HG03571 (cell line): ENCODE measurements around the gene KCNJ18.
"Not testable (repeated sequence)": the region's sequence is repeated elsewhere in the genome, so short reads cannot be mapped to it uniquely, and the experiment has no call there.

Experiments
- ATAC-seq: cut with Tn5 transposase; IDR thresholded peaks from one replicate; pipeline ENCODE4 v1.9.1; 2021; ENCODE audit not compliant: unreplicated experiment

KCNJ18 gene

GRCh38 chr17:21702029-21702428 is 9.7 kb downstream of the KCNJ18 start:
- not testable (repeated sequence) for ATAC-seq

DNA sequence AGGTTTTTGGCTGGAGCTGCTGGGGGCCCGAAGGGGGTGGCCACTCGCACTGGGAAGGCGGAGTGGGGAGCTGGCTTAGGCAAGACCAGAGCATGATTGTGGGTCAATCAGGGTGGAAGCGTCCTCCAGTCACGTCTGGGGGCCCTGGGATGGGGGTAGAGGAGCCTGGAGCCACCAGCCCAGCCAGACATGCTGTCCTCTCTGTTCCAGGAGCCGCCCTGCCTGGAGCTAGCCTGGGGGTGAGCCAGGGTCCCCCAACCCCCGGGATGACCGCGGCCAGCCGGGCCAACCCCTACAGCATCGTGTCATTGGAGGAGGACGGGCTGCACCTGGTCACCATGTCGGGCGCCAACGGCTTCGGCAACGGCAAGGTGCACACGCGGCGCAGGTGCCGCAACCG is 10.2 kb downstream of the KCNJ18 start:
- not testable (repeated sequence) for ATAC-seq

DNA sequence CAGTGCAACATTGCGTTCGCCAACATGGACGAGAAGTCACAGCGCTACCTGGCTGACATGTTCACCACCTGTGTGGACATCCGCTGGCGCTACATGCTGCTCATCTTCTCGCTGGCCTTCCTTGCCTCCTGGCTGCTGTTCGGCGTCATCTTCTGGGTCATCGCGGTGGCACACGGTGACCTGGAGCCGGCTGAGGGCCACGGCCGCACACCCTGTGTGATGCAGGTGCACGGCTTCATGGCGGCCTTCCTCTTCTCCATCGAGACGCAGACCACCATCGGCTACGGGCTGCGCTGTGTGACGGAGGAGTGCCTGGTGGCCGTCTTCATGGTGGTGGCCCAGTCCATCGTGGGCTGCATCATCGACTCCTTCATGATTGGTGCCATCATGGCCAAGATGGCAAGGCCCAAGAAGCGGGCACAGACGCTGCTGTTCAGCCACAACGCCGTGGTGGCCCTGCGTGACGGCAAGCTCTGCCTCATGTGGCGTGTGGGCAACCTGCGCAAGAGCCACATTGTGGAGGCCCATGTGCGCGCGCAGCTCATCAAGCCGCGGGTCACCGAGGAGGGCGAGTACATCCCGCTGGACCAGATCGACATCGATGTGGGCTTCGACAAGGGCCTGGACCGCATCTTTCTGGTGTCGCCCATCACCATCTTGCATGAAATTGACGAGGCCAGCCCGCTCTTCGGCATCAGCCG is 10.8 kb downstream of the KCNJ18 start:
- not testable (repeated sequence) for ATAC-seq

DNA sequence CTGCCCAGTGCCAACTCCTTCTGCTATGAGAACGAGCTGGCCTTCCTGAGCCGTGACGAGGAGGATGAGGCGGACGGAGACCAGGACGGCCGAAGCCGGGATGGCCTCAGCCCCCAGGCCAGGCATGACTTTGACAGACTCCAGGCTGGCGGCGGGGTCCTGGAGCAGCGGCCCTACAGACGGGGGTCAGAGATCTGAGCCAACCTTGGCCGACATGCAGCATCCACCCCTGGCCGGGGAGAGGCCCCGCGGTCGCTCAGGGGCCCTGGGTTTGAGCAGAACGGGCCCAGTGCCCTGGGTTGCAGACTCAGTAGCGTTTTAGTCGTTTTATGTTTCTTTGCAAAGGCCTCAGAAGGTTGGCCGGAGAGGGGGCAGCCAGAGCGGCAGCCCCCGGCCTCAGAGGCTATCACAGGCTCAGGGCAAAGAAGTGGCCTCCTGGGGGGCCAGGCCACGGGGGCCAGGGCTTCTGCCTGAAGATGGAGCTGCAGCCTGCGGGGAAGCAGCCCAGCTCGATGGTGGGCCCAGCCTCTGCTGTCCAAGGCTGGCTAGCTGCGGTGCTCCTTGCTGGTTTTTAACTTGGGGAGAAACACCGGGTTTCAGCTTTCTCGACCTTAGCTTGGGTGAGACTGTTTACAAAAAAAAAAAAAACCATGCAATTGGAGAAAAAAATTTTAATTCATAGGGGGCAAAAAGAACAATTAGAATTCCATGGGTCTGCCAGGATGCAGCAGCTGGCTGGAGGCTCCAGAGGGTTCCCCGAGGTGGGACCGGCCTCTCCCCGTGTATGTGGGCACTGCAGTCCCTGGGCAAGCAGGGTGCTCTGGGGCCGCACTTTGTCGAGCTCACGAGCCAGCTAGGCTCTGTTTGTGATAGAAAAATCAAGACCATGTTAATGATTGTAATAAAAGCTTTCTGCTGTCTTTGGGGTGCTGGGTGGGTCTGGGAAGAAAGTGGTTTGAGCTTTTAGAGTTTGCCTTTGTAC is 11.9 kb downstream of the KCNJ18 start:
- ATAC-seq = not testable (repeated sequence)

DNA sequence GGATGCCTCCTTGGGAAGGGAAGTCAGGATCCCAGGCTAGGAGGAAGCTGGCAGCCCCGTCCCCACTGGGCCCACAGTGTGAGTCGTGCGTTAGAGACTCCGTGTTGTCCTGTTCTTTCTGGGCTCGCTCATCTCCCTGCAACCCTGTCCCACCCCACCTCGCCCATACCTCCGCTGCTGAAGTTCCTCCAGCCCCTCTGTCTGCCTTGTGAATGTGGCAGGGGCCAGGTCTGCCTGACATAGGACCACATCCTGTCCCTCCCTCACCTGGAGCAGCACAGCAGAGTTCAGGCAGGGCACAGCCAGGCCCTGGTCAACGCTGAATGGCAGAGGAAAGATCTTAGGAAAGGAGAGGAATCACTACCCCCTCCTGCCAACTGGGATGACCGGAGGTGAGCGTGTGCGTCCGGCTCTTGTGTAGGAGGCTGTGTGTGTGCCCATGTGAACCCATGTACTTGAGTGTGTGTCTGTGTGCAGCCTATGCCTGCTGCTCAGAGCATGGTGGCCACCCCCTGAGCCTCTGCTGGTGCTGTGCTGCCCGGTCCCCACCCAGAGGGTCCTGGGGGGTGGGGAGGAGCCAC is 12.8 kb downstream of the KCNJ18 start:
- ATAC-seq = no peak

GRCh38 chr17:21705746-21706145 is 13.4 kb downstream of the KCNJ18 start:
- not testable (repeated sequence) for ATAC-seq

DNA sequence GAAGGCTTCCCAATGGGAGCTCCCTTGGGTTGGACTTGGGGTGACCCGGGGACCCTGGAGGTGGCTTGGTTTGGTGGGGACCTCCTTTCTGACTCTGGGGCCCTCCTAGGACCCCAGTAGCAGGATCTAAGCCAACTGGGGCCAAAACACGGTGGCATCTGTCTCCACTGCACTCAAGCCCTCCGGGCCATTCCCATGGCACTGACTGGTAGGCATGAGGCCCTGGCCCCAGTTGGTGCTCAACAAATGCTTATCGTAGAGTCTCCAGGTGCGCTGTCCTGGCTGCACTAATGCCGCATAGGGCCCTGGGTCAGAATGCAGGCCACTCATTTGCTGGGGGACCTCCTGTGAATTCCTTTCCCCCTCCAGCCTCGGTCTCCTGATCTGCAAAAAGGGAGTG is 14.2 kb downstream of the KCNJ18 start:
- ATAC-seq = not testable (repeated sequence)

GRCh38 chr17:21707131-21707530 is 14.8 kb downstream of the KCNJ18 start:
- ATAC-seq = not testable (repeated sequence)

DNA sequence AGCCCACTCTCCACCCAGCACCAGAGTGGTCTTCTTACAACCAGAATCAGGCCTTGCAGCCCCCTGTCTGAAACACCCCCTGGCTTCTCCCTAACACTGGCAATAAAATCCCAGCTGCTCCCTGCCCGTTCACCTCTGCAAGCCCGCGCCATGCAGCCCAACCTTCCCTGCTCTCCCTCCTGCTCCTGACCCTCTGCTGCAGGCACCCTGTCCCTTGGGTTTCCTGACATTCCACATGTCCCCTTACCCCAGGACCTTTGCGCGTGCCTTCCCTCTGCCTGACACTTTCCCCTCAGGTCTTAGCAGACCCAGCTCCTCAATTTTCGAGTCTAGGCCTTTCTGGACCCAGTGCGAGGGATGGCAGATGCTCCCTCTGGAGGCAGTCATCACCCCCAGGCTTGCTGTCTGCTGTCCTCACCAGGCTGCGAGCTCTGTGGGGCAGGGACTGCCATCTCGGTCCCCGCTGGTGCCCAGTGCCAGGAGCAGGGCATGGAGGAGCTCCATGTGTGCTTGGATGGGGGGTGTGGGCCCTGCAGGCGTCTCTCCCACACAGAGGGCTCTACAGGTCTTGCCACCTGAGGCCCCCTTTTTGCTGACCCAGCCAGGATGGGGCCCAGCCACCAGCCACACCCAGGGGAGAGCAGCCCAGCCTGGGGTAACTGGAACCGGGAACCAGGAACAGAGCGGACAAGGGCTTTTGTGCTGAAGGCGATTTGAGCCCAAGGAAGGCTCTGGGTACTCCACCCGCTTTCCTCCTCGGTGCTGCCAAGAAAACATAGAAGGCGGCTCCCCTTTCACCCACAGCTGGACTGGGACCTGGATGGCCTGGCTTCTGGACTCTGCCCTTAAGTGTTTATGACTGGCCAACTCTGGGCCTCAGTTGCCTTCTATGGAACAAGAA is 15.6 kb downstream of the KCNJ18 start:
- not testable (repeated sequence) for ATAC-seq

GRCh38 chr17:21708612-21709535 is 16.6 kb downstream of the KCNJ18 start:
- not testable (repeated sequence) for ATAC-seq

DNA sequence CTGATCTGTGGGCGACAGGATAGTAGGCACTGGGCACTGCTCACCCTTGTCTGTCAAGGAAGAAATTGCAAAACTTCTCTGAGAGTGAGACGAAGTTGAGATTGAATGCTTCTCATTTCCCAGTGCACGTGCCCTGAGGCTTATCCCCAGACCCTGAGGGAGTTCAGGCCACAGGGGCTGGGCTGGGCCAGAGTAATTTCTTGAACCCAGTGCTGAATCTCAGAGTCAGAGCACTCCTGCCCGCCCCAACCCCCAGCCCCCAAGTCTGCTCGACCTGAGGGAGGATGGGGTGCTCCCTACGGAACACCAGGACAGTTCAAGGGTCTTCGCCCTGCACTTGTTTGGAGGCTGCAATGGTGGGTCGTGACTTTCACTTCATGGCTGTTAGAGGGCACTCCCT is 17.7 kb downstream of the KCNJ18 start:
- ATAC-seq = not testable (repeated sequence)

- not testable (repeated sequence) for ATAC-seq
Measured at GRCh38 chr17:21710486-21710885, 18.2 kb downstream of the KCNJ18 start.

DNA sequence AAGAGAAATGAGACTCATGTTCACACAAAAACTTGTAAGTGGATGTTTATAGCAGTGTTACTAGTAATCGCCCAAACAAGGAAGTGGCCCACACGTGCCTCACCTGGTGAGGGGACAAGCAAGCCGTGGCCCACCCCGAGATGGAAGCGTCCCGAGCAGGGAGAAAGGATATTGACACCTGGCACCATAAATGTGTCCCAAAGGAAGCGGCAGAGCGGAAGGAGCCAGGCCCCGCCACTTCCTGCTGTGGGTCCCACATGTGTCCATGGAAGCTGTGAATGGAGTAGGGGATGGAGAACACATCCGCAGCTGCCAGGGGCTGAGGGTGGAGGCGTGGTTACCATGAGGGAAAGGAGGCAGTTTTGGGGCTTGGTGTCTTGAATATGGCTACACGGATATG is 18.9 kb downstream of the KCNJ18 start:
- ATAC-seq = no peak

DNA sequence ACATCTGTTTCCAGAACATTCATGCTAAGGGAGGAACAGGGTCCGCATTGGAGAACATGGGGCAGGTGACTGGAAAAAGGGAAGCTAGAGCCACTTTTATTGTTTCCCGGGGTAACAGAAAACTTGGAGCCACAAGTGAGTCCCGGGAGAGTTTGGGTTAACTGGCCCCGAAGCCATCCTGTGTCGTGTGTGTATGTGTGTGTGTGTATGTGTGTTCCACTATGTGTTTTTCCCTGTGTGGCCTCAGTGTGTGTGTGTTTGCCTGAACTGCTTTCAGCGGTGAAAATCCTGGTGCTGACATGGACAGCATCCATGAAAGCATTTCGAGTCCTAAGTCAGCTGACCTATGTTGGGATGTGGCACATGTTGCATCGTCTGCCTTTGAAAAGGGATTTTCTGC is 20.7 kb downstream of the KCNJ18 start:
- ATAC-seq = not testable (repeated sequence)

DNA sequence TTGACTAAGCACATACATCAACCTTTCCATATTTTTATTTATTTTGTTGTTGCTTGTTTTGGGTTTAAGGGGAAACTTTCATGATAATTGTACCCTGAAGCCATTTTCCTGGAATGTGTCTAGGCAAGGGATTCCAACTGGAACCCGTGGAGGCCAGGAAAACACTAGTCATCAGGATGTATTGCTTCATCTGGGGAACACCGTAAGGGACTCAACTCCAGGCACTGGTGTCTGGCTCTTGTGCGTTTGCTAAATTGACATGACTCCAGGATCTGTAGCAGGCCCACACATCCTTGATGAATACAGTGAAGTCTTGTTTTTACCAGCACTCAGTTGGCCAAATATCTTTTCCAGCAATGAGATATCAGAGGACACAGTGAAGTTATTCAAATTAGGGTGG is 21.3 kb downstream of the KCNJ18 start:
- not testable (repeated sequence) for ATAC-seq

- ATAC-seq = not testable (repeated sequence)
Measured at GRCh38 chr17:21714676-21715075, 22.4 kb downstream of the KCNJ18 start.

GRCh38 chr17:21715877-21716276 is 23.6 kb downstream of the KCNJ18 start:
- ATAC-seq = not testable (repeated sequence)

DNA sequence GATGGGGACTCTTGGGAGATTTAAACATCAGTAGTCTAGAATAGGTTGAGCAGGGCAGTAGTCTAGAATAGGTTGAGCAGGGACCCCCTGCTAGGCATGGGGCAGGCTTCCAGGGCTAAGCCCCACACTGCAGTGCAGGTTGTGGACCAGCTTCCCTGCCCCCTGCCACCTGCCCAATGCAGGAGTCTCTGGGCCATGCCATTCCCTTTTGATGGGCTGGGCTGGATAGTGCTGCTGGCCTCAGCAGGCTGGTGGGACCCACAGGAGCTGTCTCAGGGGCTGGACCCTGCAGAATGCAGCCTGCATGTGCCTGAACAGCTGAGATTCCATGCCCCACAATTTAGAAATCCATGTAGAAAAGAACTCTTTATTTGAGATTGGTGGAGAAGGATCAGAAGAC is 26.6 kb downstream of the KCNJ18 start:
- not testable (repeated sequence) for ATAC-seq

DNA sequence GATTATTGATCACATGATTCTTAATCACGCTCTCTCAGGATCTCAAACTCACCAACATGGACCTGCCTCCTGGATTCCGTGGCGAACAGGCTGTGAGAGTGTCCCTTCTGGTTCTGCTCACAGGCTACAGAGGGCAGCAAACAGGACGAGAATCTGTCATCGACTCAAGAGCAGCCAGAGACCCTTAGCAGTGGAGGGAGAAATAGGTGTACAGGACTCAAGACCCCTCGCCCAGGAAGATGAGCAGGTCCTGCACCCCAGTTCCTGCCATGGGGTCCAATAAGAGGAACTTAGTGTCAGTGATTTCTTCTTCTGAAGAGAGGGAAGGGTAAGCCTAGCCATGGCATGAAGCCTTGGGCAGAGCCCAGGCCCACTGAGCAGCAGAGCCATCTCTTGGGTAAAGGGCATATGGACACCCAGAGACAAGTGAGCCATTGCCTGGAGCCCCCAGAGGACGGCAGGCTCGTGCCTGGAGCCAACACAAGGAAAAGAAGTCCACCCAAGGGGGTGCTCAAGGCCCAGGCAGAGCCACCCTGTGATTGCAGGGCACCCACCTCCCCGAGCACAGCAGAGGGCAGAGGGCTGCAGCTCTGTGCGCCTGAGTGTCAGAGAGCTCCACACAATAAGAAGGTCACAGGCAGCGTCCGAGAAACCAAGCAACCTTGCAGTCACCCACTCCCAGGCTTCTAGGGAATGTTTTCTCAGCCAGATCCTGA is 27.3 kb downstream of the KCNJ18 start:
- not testable (repeated sequence) for ATAC-seq
